ENCODE results near the gene LRRC32.

GRCh38 chr11:76663486-76663810 lies 7.1 kb downstream of the LRRC32 start:
- no peak for TF ChIP-seq EZH2 (IDR thresholded peaks at IDR 0.05; ENCODE audit: insufficient read depth, poor library complexity, severe bottlenecking)
- TF ChIP-seq EZH2phosphoT487 (IDR thresholded peaks at IDR 0.05; ENCODE audit: insufficient read depth, low read depth) = no peak

All from GM23248 (cell line).